Activated naive CD4-positive, alpha-beta T cell treated with anti-CD3 and anti-CD28 coated beads, Interleukin-2, amount 50 U/mL, for 72 hours (primary cell): Measurements from ENCODE around the gene UPK3B. TPM values are rescaled to one million over a fixed set of nuclear protein-coding genes. Genes with fewer than 3 reads are reported as not detected.
"Not testable (repeated sequence)": the region's sequence is repeated elsewhere in the genome, so short reads cannot be mapped to it uniquely, and the experiment has no call there.

Experiments
- ATAC-seq, 2 donors: fragments of 150-1000 bp; cut with Tn5 transposase; 2 replicates each; pipeline ENCODE4 v1.10.0; 2021; ENCODE audit warnings: mild to moderate bottlenecking in 2 of 2, moderate library complexity in 2 of 2
- DNase-seq, 2 donors: peaks; one replicate each; pipeline ENCODE4 v3.0.0; 2021 to 2022; ENCODE audit warnings: low spot score in 2 of 2
- H3K27ac Mint-ChIP-seq, 2 donors: one replicate each; pipeline ENCODE4 v1.8.0; 2022; ENCODE audit warnings: mild to moderate bottlenecking in 2 of 2, mixed read lengths in 2 of 2
- H3K36me3 Mint-ChIP-seq, 2 donors: one replicate each; pipeline ENCODE4 v1.8.0; 2022; ENCODE audit warnings: mixed read lengths in 2 of 2
- H3K9me3 Mint-ChIP-seq, 2 donors: one replicate each; pipeline ENCODE4 v1.8.0; 2022; ENCODE audit warnings: mixed read lengths in 2 of 2
- total RNA-seq, 2 donors: library from RNA; stranded (reverse); gene quantifications; one replicate each; pipeline ENCODE4 v1.2.3, GENCODE V29; 2022

The UPK3B gene
- 1 to 10 TPM in 1 of 2 donors, under 1 TPM in 1; 0.68 to 1.6 TPM for total RNA-seq

- Mint-ChIP-seq H3K9me3 (no peaks in the 10 kb centered on the region), H3K36me3 (no peaks in the 10 kb centered on the region), H3K27ac (peak within 1 kb of the TSS in 1 of 2 donors; percentile 24)
- no peak for DNase-seq
- no peak for ATAC-seq
Measured at GRCh38 chr7:76509931-76510877, at the start of gene UPK3B. Gene UPK3B (plus strand): TSS chr7:76510552. CDS start chr7:76510653, 101 bp downstream.

GRCh38 chr7:76460767-76461166, 49.6 kb upstream of the UPK3B start:
- ATAC-seq, H3K9me3 Mint-ChIP-seq, DNase-seq, H3K27ac Mint-ChIP-seq, H3K36me3 Mint-ChIP-seq: not testable (repeated sequence)

GRCh38 chr7:76461464-76462101, 48.8 kb upstream of the UPK3B start, which contains the start of gene DTX2:
Gene DTX2 (plus strand): TSS chr7:76461709. CDS start chr7:76480510, 18,801 bp downstream.
- ATAC-seq: peak; percentile 99
- not testable (repeated sequence) for H3K27ac Mint-ChIP-seq, H3K9me3 Mint-ChIP-seq, H3K36me3 Mint-ChIP-seq
- peak; percentile 51 to 81 for DNase-seq

GRCh38 chr7:76462271-76462882, 48.0 kb upstream of the UPK3B start:
- not testable (repeated sequence) for H3K9me3 Mint-ChIP-seq, ATAC-seq, DNase-seq, H3K36me3 Mint-ChIP-seq, H3K27ac Mint-ChIP-seq

GRCh38 chr7:76464959-76465358, 45.4 kb upstream of the UPK3B start:
- not testable (repeated sequence) for DNase-seq, H3K27ac Mint-ChIP-seq, H3K9me3 Mint-ChIP-seq, ATAC-seq, H3K36me3 Mint-ChIP-seq

GRCh38 chr7:76465950-76466349, 44.4 kb upstream of the UPK3B start:
- not testable (repeated sequence) for DNase-seq, H3K36me3 Mint-ChIP-seq, H3K9me3 Mint-ChIP-seq, H3K27ac Mint-ChIP-seq, ATAC-seq

- not testable (repeated sequence) for H3K9me3 Mint-ChIP-seq, H3K36me3 Mint-ChIP-seq, DNase-seq
- peak overlapping the region in 1 of 2 donors; percentile 52 for H3K27ac Mint-ChIP-seq
- ATAC-seq: peak in 1 of 2 donors; percentile 29
Measured at GRCh38 chr7:76467743-76468404, 42.5 kb upstream of the UPK3B start.

GRCh38 chr7:76471556-76472221, 38.7 kb upstream of the UPK3B start:
- ATAC-seq: not testable (repeated sequence)

GRCh38 chr7:76473097-76473496, 37.3 kb upstream of the UPK3B start:
- H3K9me3 Mint-ChIP-seq, H3K36me3 Mint-ChIP-seq, ATAC-seq, DNase-seq, H3K27ac Mint-ChIP-seq: not testable (repeated sequence)

More at GRCh38 chr7:76471556-76472221, 38.7 kb upstream of the UPK3B start:
- not testable (repeated sequence) for H3K9me3 Mint-ChIP-seq, H3K36me3 Mint-ChIP-seq, DNase-seq, H3K27ac Mint-ChIP-seq

GRCh38 chr7:76476280-76476679, 34.1 kb upstream of the UPK3B start:
- H3K36me3 Mint-ChIP-seq, ATAC-seq, H3K27ac Mint-ChIP-seq: not testable (repeated sequence)

GRCh38 chr7:76476742-76477474, 33.4 kb upstream of the UPK3B start:
- not testable (repeated sequence) for H3K9me3 Mint-ChIP-seq, DNase-seq, ATAC-seq, H3K36me3 Mint-ChIP-seq
- peak overlapping the region in 1 of 2 donors; percentile 44 for H3K27ac Mint-ChIP-seq

More at GRCh38 chr7:76476280-76476679, 34.1 kb upstream of the UPK3B start:
- not testable (repeated sequence) for H3K9me3 Mint-ChIP-seq, DNase-seq

GRCh38 chr7:76479628-76480027, 30.7 kb upstream of the UPK3B start:
- not testable (repeated sequence) for DNase-seq, ATAC-seq, H3K36me3 Mint-ChIP-seq, H3K9me3 Mint-ChIP-seq
- H3K27ac Mint-ChIP-seq: peak overlapping the region in 1 of 2 donors; percentile 74

- ATAC-seq, H3K27ac Mint-ChIP-seq, DNase-seq, H3K36me3 Mint-ChIP-seq, H3K9me3 Mint-ChIP-seq: not testable (repeated sequence)
Measured at GRCh38 chr7:76480403-76481253, 29.7 kb upstream of the UPK3B start.

GRCh38 chr7:76482660-76483059, 27.7 kb upstream of the UPK3B start:
- DNase-seq, H3K27ac Mint-ChIP-seq, H3K36me3 Mint-ChIP-seq, H3K9me3 Mint-ChIP-seq, ATAC-seq: not testable (repeated sequence)
